HepG2 (cell line): ENCODE data around the gene TMEM39B. TPM values are rescaled to one million over a fixed set of nuclear protein-coding genes. Genes with fewer than 3 reads are reported as not detected.

Experiments
- AHDC1 ChIP-seq: sonication (generic); formaldehyde crosslinking; IDR thresholded peaks from 2 replicates; pipeline ENCODE4 v1.5.1; 2020; ENCODE audit warnings: mild to moderate bottlenecking, missing genetic modification reagents, borderline replicate concordance
- DDIT3 ChIP-seq: sonication (generic); formaldehyde crosslinking; IDR thresholded peaks from 2 replicates; pipeline ENCODE4 v1.4.0; 2020; ENCODE audit warnings: mild to moderate bottlenecking, missing genetic modification reagents
- DPF2 ChIP-seq: sonication (generic); formaldehyde crosslinking; IDR thresholded peaks from 2 replicates; pipeline ENCODE4 v1.4.0; 2020; ENCODE audit warnings: mild to moderate bottlenecking, low read depth, missing genetic modification reagents, borderline replicate concordance
- MAFF ChIP-seq: IDR thresholded peaks from 2 replicates; pipeline ENCODE4 v1.6.1; 2011; ENCODE audit warnings: low read depth, low read length, improper control_type of control experiment
- MTA1 ChIP-seq: sonication (generic); formaldehyde crosslinking; IDR thresholded peaks from 2 replicates; pipeline ENCODE4 v1.4.0; 2020; ENCODE audit warnings: missing genetic modification reagents, mild to moderate bottlenecking, borderline replicate concordance
- PAXIP1 ChIP-seq: sonication (generic); formaldehyde crosslinking; conservative IDR thresholded peaks from 2 replicates; pipeline ENCODE4 v1.4.0; 2020; ENCODE audit warnings: mild to moderate bottlenecking, missing genetic modification reagents, moderate library complexity
- SMYD3 ChIP-seq: sonication (generic); formaldehyde crosslinking; IDR thresholded peaks from 2 replicates; pipeline ENCODE4 v1.8.1; 2023; ENCODE audit warnings: mild to moderate bottlenecking, missing genetic modification reagents
- ZNF746 ChIP-seq: sonication (generic); formaldehyde crosslinking; IDR thresholded peaks from 2 replicates; pipeline ENCODE4 v1.8.0; 2022; ENCODE audit warnings: mild to moderate bottlenecking, missing genetic modification reagents
- polyA plus RNA-seq, 8 experiments: library from polyadenylated mRNA; depleted of rRNA in 3 of 8; stranded (reverse) in 7 of 8; unstranded in 1 of 8; fragments of >200 nt; fragmentation: Illumina TruSeq in 4 of 8; extraction: Trizol in 4 of 8; gene quantifications; 2 replicates each; pipeline versions ENCODE4 v1.2.1 to v1.2.3, GENCODE V29; 2011 to 2016; ENCODE audit warnings: low read depth in 4 of 8, missing spikeins in 1 of 8, mixed read lengths in 1 of 8; ENCODE audit not compliant: insufficient read depth in 1 of 8
- total RNA-seq, 5 experiments: library from RNA; depleted of rRNA; stranded (reverse); fragments of >200 nt; fragmentation: Illumina TruSeq; extraction: Trizol; gene quantifications; 2 replicates each; pipeline ENCODE4 v1.2.3, GENCODE V29; 2016; ENCODE audit warnings: low read depth in 1 of 5
- TF ChIP-seq, protein P1 (sequence below): sonication (generic); formaldehyde crosslinking; IDR thresholded peaks from 2 replicates; pipeline ENCODE4 v1.4.0; 2020; ENCODE audit warnings: missing genetic modification reagents, borderline replicate concordance
- TF ChIP-seq, protein P2 (sequence below): sonication (generic); formaldehyde crosslinking; IDR thresholded peaks from 2 replicates; pipeline ENCODE4 v1.8.1; 2023; ENCODE audit warnings: mild to moderate bottlenecking, inconsistent platforms, moderate library complexity, missing genetic modification reagents, borderline replicate concordance

TMEM39B gene
- total and polyA plus RNA-seq, 2 of the 13 experiments (the other 11 are each of a cell fraction or from before 2014, with no cell fraction given): 4.9 to 10.4 TPM

GRCh38 chr1:32071758-32072621, 749 bp upstream of the TMEM39B start (continued):
- TF ChIP-seq PAXIP1 (0 out of 2 replicates have a peak, but pooled peaks have one; percentile 22), MTA1 (CRISPR knock-in tag) (no peak), MAFF (no peak), ZNF746 (CRISPR knock-in tag) (no peak), AHDC1 (CRISPR knock-in tag) (peak; percentile 25; the same call in 1 of the 2 replicates), DPF2 (CRISPR knock-in tag) (no peak), SMYD3 (CRISPR knock-in tag) (peak; percentile 37; the same call in 1 of the 2 replicates), DDIT3 (no peak)
- TF ChIP-seq, protein P1, sequence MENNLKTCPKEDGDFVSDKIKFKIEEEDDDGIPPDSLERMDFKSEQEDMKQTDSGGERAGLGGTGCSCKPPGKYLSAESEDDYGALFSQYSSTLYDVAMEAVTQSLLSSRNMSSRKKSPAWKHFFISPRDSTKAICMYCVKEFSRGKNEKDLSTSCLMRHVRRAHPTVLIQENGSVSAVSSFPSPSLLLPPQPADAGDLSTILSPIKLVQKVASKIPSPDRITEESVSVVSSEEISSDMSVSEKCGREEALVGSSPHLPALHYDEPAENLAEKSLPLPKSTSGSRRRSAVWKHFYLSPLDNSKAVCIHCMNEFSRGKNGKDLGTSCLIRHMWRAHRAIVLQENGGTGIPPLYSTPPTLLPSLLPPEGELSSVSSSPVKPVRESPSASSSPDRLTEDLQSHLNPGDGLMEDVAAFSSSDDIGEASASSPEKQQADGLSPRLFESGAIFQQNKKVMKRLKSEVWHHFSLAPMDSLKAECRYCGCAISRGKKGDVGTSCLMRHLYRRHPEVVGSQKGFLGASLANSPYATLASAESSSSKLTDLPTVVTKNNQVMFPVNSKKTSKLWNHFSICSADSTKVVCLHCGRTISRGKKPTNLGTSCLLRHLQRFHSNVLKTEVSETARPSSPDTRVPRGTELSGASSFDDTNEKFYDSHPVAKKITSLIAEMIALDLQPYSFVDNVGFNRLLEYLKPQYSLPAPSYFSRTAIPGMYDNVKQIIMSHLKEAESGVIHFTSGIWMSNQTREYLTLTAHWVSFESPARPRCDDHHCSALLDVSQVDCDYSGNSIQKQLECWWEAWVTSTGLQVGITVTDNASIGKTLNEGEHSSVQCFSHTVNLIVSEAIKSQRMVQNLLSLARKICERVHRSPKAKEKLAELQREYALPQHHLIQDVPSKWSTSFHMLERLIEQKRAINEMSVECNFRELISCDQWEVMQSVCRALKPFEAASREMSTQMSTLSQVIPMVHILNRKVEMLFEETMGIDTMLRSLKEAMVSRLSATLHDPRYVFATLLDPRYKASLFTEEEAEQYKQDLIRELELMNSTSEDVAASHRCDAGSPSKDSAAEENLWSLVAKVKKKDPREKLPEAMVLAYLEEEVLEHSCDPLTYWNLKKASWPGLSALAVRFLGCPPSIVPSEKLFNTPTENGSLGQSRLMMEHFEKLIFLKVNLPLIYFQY (CRISPR knock-in tag): no peak
- TF ChIP-seq, protein P2, sequence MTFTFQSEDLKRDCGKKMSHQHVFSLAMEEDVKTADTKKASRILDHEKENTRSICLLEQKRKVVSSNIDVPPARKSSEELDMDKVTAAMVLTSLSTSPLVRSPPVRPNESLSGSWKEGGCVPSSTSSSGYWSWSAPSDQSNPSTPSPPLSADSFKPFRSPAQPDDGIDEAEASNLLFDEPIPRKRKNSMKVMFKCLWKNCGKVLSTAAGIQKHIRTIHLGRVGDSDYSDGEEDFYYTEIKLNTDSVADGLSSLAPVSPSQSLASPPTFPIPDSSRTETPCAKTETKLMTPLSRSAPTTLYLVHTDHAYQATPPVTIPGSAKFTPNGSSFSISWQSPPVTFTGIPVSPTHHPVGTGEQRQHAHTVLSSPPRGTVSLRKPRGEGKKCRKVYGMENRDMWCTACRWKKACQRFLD (CRISPR knock-in tag): no peak
